ENCODE results near the gene FBXO22.
"Not testable (repeated sequence)": the region's sequence is repeated elsewhere in the genome, so short reads cannot be mapped to it uniquely, and the experiment has no call there.

FBXO22 gene

GRCh38 chr15:75920079-75920478, 16.4 kb downstream of the FBXO22 start:
- DNase-seq (ENCODE audit: low spot score): no peak

GRCh38 chr15:75921732-75922703, 18.3 kb downstream of the FBXO22 start:
- peak; percentile 43 for DNase-seq (ENCODE audit: low spot score)

- peak; percentile 7 for DNase-seq (ENCODE audit: low spot score)
These were observed 20.1 kb downstream of the FBXO22 start for GRCh38 chr15:75923756-75924155.

- DNase-seq (ENCODE audit: low spot score): no peak
These were observed 20.9 kb downstream of the FBXO22 start for GRCh38 chr15:75924576-75924975.

GRCh38 chr15:75925440-75925839, 21.8 kb downstream of the FBXO22 start:
- no peak for DNase-seq (ENCODE audit: low spot score)

GRCh38 chr15:75926931-75927330, 23.3 kb downstream of the FBXO22 start:
- no peak for DNase-seq (ENCODE audit: low spot score)

GRCh38 chr15:75927601-75928000, 23.9 kb downstream of the FBXO22 start:
- DNase-seq (ENCODE audit: low spot score): no peak

- DNase-seq (ENCODE audit: low spot score): no peak
These were observed 25.3 kb downstream of the FBXO22 start for GRCh38 chr15:75928680-75929608.

- DNase-seq (ENCODE audit: low spot score): no peak
These were observed 26.3 kb downstream of the FBXO22 start for GRCh38 chr15:75929799-75930565.

- DNase-seq (ENCODE audit: low spot score): no peak
These were observed 27.2 kb downstream of the FBXO22 start for GRCh38 chr15:75930866-75931265.

GRCh38 chr15:75942464-75942863, 38.8 kb downstream of the FBXO22 start:
- no peak for DNase-seq (ENCODE audit: low spot score)

- no peak for DNase-seq (ENCODE audit: low spot score)
These were observed 39.6 kb downstream of the FBXO22 start for GRCh38 chr15:75943246-75943645.

- DNase-seq (ENCODE audit: low spot score): no peak
These were observed 40.1 kb downstream of the FBXO22 start for GRCh38 chr15:75943713-75944215.

- no peak for DNase-seq (ENCODE audit: low spot score)
These were observed 42.3 kb downstream of the FBXO22 start for GRCh38 chr15:75945953-75946352.

GRCh38 chr15:75947092-75947491, 43.4 kb downstream of the FBXO22 start:
- DNase-seq (ENCODE audit: low spot score): no peak

GRCh38 chr15:75948761-75949296, 45.2 kb downstream of the FBXO22 start:
- DNase-seq (ENCODE audit: low spot score): no peak

GRCh38 chr15:75952525-75952924, 48.8 kb downstream of the FBXO22 start:
- DNase-seq (ENCODE audit: low spot score): no peak

GRCh38 chr15:75955720-75956119, 52.0 kb downstream of the FBXO22 start:
- DNase-seq (ENCODE audit: low spot score): no peak

GRCh38 chr15:75961331-75961730, 57.7 kb downstream of the FBXO22 start:
- no peak for DNase-seq (ENCODE audit: low spot score)

- DNase-seq (ENCODE audit: low spot score): no peak
These were observed 62.4 kb downstream of the FBXO22 start for GRCh38 chr15:75966073-75966472.

GRCh38 chr15:75976766-75977165, 73.1 kb downstream of the FBXO22 start:
- DNase-seq (ENCODE audit: low spot score): not testable (repeated sequence)

Data from CD4-positive, alpha-beta T cell treated with Interleukin-2 at 100 ng/mL for 4 hours (primary cell).